HCT116 (cell line): ENCODE results near the gene VSTM2B. TPM values are rescaled to one million over a fixed set of nuclear protein-coding genes. Genes with fewer than 3 reads are reported as not detected.

Source experiments
- ATAC-seq: fragments of 200-7000 bp; cut with Tn5 transposase; 2 replicates; pipeline ENCODE4 v1.9.1; 2020; ENCODE audit warnings: mild to moderate bottlenecking, moderate library complexity
- BruUV-seq: library from RNA; stranded (reverse); fragments of 400-500 nt; replicated peaks from 2 replicates; lab custom pipeline; 2021; lab: Mats Ljungman, UMichigan
- CTCF ChIA-PET: fragments of 300-600 bp; sonication (Branson Sonifier 250); formaldehyde crosslinking; loops from one replicate; lab custom pipeline; 2021; ENCODE audit warnings: antibody characterized with exemption; lab: Charles Lee
- POLR2A ChIA-PET: fragments of 300-600, 350-600 bp; sonication (Branson Sonifier 250); formaldehyde crosslinking; loops from one replicate; lab custom pipeline; 2021; ENCODE audit warnings: antibody characterized with exemption; lab: Charles Lee
- RAD21 ChIA-PET, 2 experiments: fragments of 300-600 bp; sonication (Branson Sonifier 250); formaldehyde crosslinking; loops; one replicate each; lab custom pipeline; 2023; ENCODE audit warnings: low total read pairs in 2 of 2; ENCODE audit not compliant: uncharacterized antibody in 2 of 2, unreplicated experiment in 2 of 2, low non-redundant PET in 1 of 2; lab: Charles Lee
- DNase-seq: peaks from one replicate; pipeline ENCODE4 v3.0.0-alpha.2; 2010; ENCODE audit warnings: low read depth, low spot score
- H2AFZ ChIP-seq: fragments of 200-600 bp; shearing (Covaris generic), sonication (generic); 2 replicates; pipeline ENCODE4 v1.6.1; 2017; ENCODE audit warnings: low read depth, mixed run types, mixed read lengths, antibody characterized with exemption, low read length; ENCODE audit not compliant: poor library complexity, severe bottlenecking
- H3K27ac ChIP-seq: 2 replicates; pipeline ENCODE4 v1.5.1; 2012; ENCODE audit warnings: low read depth, low read length
- H3K27me3 ChIP-seq: fragments of 200-600 bp; sonication (generic); 2 replicates; pipeline ENCODE4 v1.6.1; 2016; ENCODE audit warnings: mixed run types, low read length, mixed read lengths; ENCODE audit not compliant: insufficient read depth
- H3K36me3 ChIP-seq, 2 experiments: fragments of 200-500 bp in 1 of 2; fragments of 200-600 bp in 1 of 2; sonication (Bioruptor generic) in 1 of 2; sonication (generic) in 1 of 2; 2 replicates each; pipeline versions ENCODE4 v1.5.1 to v1.6.1; 2014 to 2016; ENCODE audit warnings: low read length in 2 of 2, inconsistent platforms in 1 of 2, mixed read lengths in 1 of 2, mixed run types in 1 of 2; ENCODE audit not compliant: insufficient read depth in 2 of 2, control insufficient read depth in 1 of 2
- H3K4me1 ChIP-seq, 2 experiments: fragments of 200-600 bp in 1 of 2; sonication (generic) in 1 of 2; 2 replicates each; pipeline versions ENCODE4 v1.5.1 to v1.6.1; 2012 to 2017; ENCODE audit warnings: low read length in 2 of 2, inconsistent platforms in 1 of 2, mild to moderate bottlenecking in 1 of 2, mixed read lengths in 1 of 2, mixed run types in 1 of 2, moderate library complexity in 1 of 2; ENCODE audit not compliant: insufficient read depth in 2 of 2, control insufficient read depth in 1 of 2
- H3K4me2 ChIP-seq: fragments of 200-600 bp; sonication (generic); 2 replicates; pipeline ENCODE4 v1.6.1; 2017; ENCODE audit warnings: mixed run types, low read length, mixed read lengths
- H3K4me3 ChIP-seq, 2 experiments: fragments of 200-600 bp in 1 of 2; sonication (generic) in 1 of 2; replicated peaks in 1 of 2; 2 replicates each; pipeline ENCODE4 v1.5.1; 2011 to 2016; ENCODE audit warnings: low read length in 2 of 2, control low read depth in 1 of 2, low read depth in 1 of 2, mild to moderate bottlenecking in 1 of 2, mixed read lengths in 1 of 2, mixed run types in 1 of 2
- H3K79me2 ChIP-seq: fragments of 200-600 bp; sonication (generic); 2 replicates; pipeline ENCODE4 v1.6.1; 2017; ENCODE audit warnings: mild to moderate bottlenecking, mixed run types, low read length, moderate library complexity, mixed read lengths; ENCODE audit not compliant: insufficient read depth
- H3K9ac ChIP-seq: fragments of 200-600 bp; sonication (generic); 2 replicates; pipeline ENCODE4 v1.6.1; 2016; ENCODE audit warnings: low read length, mixed read lengths
- H3K9me2 ChIP-seq: fragments of 200-600 bp; sonication (generic), shearing (Covaris generic); 2 replicates; pipeline ENCODE4 v1.6.1; 2017; ENCODE audit warnings: mixed run types, mild to moderate bottlenecking, moderate library complexity; ENCODE audit not compliant: insufficient read depth
- H3K9me3 ChIP-seq, 2 experiments: fragments of 200-500 bp in 1 of 2; fragments of 200-600 bp in 1 of 2; sonication (Bioruptor generic) in 1 of 2; sonication (generic) in 1 of 2; 2 replicates each; pipeline ENCODE4 v1.6.1; 2014 to 2017; ENCODE audit warnings: low read length in 2 of 2, mixed read lengths in 2 of 2, inconsistent platforms in 1 of 2, low read depth in 1 of 2, mild to moderate bottlenecking in 1 of 2, mixed run types in 1 of 2, moderate library complexity in 1 of 2; ENCODE audit not compliant: control insufficient read depth in 1 of 2, insufficient read depth in 1 of 2
- H4K20me1 ChIP-seq: fragments of 200-600 bp; sonication (generic), shearing (Covaris generic); 2 replicates; pipeline ENCODE4 v1.6.1; 2017; ENCODE audit warnings: mixed run types, mild to moderate bottlenecking, moderate library complexity; ENCODE audit not compliant: insufficient read depth
- CTCF ChIP-seq, 3 experiments: fragments of 200-600 bp in 1 of 3; sonication (generic) in 1 of 3; IDR thresholded peaks in 2 of 3; conservative IDR thresholded peaks in 1 of 3; 2 replicates each; pipeline ENCODE4 v1.5.1; 2012 to 2017; ENCODE audit warnings: low read depth in 2 of 3, low read length in 2 of 3, antibody characterized with exemption in 1 of 3, borderline replicate concordance in 1 of 3, control low read depth in 1 of 3, mild to moderate bottlenecking in 1 of 3, mixed read lengths in 1 of 3, mixed run types in 1 of 3, moderate library complexity in 1 of 3; ENCODE audit not compliant: insufficient read depth in 1 of 3
- ELF1 ChIP-seq: IDR thresholded peaks from 2 replicates; pipeline ENCODE4 v1.6.1; 2012; ENCODE audit warnings: low read depth, borderline replicate concordance
- JUND ChIP-seq: IDR thresholded peaks from 2 replicates; pipeline ENCODE4 v1.6.1; 2012
- RAD21 ChIP-seq: IDR thresholded peaks from 2 replicates; pipeline ENCODE4 v1.6.1; 2012; ENCODE audit warnings: low read depth, mild to moderate bottlenecking
- intact Hi-C: fragments of 100-400 bp; cut with micrococcal nuclease; formaldehyde crosslinking; loops from 2 replicates; pipeline ENCODE4 v1.10.0; 2022
- total RNA-seq: library from RNA; stranded (reverse); gene quantifications from one replicate; pipeline ENCODE4 v1.2.1, GENCODE V29; 2021; ENCODE audit not compliant: unreplicated experiment
- TF ChIP-seq, protein P1 (sequence below): IDR thresholded peaks from 2 replicates; pipeline ENCODE4 v1.6.1; 2012

Gene VSTM2B
- total RNA-seq, 1 experiment from 2014 or later: not detected

- ChIA-PET RAD21 (interaction anchor here (0.6 to 1.4 kb wide), 4 partner anchors 58 to 109 kb away, joined by 3 to 7 read pairs (median 6); no protein-coding TSS in a partner anchor), CTCF (interaction anchor here (0.6 to 2.9 kb wide), 9 partner anchors 14 to 120 kb away, joined by 3 to 44 read pairs (median 5); partner anchors contain the start of genes C19orf12 and PLEKHF1), POLR2A (interaction anchor here (1.0 kb wide), 1 partner anchor 105 kb away, joined by 4 read pairs; no protein-coding TSS in a partner anchor)
- intact Hi-C loops: loop anchor here (1.0 to 5.0 kb wide), 4 partner anchors 57 to 262 kb away; partner anchors contain the start of gene PLEKHF1
- no TSS peak for BruUV-seq
- Histone ChIP-seq H3K27me3 (no peaks in the 10 kb centered on the region), H3K9me2 (no peaks in the 10 kb centered on the region), H3K4me3 (no peak overlapping the region), H3K9ac (no peak overlapping the region), H3K36me3 (peaks cover 13 to 29% of the 10 kb centered on the region in 2 experiments), H3K79me2 (peaks cover 18% of the 10 kb centered on the region), H2AFZ (no peak overlapping the region), H3K27ac (no peak overlapping the region), H3K9me3 (no peaks in the 10 kb centered on the region), H3K4me1 (peaks cover 4 to 7% of the 10 kb centered on the region in 2 experiments; a peak in 3 of 4 replicates), H3K4me2 (no peak overlapping the region), H4K20me1 (no peaks in the 10 kb centered on the region)
- peak; percentile 80 to 89 (median 88) for TF ChIP-seq CTCF (IDR thresholded peaks at IDR 0.05 in 2 of 3, conservative IDR thresholded peaks at IDR 0.05 in 1 of 3; ENCODE audit: borderline replicate concordance in 1 of 3, insufficient read depth in 1 of 3, low read depth in 2 of 3, low read length in 2 of 3)
- TF ChIP-seq RAD21: peak; percentile 80
- TF ChIP-seq JUND: no peak
- TF ChIP-seq, protein P1, sequence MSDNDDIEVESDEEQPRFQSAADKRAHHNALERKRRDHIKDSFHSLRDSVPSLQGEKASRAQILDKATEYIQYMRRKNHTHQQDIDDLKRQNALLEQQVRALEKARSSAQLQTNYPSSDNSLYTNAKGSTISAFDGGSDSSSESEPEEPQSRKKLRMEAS: no peak
- no peak for TF ChIP-seq ELF1
- peak; percentile 77 for ATAC-seq
- peak; percentile 43 for DNase-seq
Observed at GRCh38 chr19:29610574-29611271, 84.9 kb downstream of the VSTM2B start.
